Activated CD8-positive, alpha-beta memory T cell treated with anti-CD3 and anti-CD28 coated beads for 36 hours (primary cell): ENCODE data around the gene GIMAP4. TPM values are rescaled to one million over a fixed set of nuclear protein-coding genes. Genes with fewer than 3 reads are reported as not detected.

ENCODE experiments used
- CTCF ChIA-PET: fragments of 350-600 bp; sonication (Branson Sonifier 250); formaldehyde crosslinking; loops from one replicate; lab custom pipeline; 2021; ENCODE audit warnings: antibody characterized with exemption; lab: Charles Lee
- POLR2A ChIA-PET: fragments of 350-600 bp; sonication (Branson Sonifier 250); formaldehyde crosslinking; loops from one replicate; lab custom pipeline; 2021; ENCODE audit warnings: antibody characterized with exemption; lab: Charles Lee
- total RNA-seq, 2 experiments: library from RNA; stranded (reverse); gene quantifications; one replicate each; pipeline ENCODE4 v1.2.3, GENCODE V29; 2021

GIMAP4 gene
- total RNA-seq, 2 experiments from 2014 or later = 26.3 to 30.9 TPM

DNA sequence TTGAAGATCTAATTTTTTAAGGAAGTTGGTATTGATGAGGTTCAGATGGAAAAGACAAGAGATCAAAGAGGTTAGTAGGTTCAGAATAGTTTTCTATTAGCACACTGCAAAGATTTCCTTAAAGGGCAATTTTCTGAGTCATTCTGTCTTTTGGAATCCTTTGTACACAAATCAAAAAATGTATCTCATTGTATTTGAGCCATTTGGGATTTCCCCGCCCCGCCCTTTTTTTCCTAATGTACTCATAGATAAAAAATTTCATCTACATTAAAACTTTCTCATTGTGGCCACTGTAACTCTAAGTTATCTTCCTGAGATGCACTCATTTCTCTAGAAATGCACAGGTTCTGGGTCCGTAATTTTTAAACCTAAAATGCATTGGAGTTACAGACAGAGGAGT, 52.9 kb downstream of the GIMAP4 start:
- POLR2A ChIA-PET = interaction anchor here (1.3 kb wide), 1 partner anchor 48 kb away, joined by 4 read pairs; no protein-coding TSS in a partner anchor
- CTCF ChIA-PET = interaction anchor here (1.3 kb wide), 1 partner anchor 50 kb away, joined by 3 read pairs; no protein-coding TSS in a partner anchor

DNA sequence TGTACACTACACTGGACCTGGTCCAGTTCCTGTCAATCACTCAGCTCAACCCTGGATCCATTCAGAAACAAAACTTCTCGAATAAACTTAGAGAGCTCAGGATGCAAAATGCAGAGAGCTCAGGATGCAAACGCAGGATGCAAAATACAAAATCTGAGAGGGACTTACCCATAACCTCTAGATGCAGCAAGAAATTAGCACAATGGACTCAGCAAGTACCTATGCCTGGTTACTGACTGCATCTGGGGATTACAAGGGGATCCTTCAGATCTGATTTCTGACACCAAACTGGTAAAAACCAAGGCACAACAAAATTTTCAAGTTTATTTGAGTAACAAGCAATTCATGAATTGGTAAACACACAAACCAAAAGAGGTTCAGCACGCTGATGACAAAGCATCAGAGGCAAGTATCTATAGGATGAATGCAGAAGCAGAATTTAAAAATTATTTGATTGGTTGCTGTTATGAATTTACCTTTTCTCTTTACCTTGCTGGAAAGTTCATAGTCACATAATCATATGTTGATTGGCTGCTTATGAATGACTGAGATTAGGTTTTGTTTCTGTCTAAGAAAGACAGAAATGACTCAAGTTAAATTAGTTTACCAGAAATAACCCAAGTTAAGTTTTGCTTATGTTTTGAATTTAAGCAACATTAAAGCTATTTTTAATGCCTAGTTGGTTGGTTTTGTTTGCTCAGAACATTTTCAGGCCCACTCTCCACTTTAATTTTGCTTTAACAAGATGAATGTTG, 53.6 kb downstream of the GIMAP4 start:
- CTCF ChIA-PET = interaction anchor here (1.3 kb wide), 2 partner anchors 11 to 51 kb away, joined by 3 to 4 read pairs; partner anchors contain the start of gene GIMAP6
- POLR2A ChIA-PET = interaction anchor here (0.7 to 1.3 kb wide), 3 partner anchors 10 to 94 kb away, joined by 3 to 4 read pairs (median 4); no protein-coding TSS in a partner anchor

DNA sequence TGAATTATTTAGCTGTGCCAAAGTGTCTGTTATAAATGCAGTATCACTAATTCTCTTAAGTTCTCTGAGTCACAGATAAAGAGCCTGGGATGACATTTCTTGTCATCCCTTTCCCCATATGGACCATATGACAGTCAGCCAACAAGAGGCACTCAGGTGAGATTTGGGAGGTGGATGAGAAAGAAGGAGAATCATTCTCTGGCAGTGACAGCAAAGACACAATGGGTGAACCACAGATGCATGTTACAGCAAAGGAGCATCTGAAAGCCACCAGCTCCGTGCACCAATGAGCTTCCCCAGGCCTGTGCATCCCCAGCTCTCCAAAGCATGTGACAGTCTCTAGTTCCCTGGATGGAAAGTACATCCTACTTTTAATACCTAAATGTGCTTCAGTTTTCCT, 54.2 kb downstream of the GIMAP4 start:
- ChIA-PET POLR2A (interaction anchor here (0.7 to 1.3 kb wide), 4 partner anchors 10 to 94 kb away, joined by 3 to 4 read pairs (median 4); no protein-coding TSS in a partner anchor), CTCF (interaction anchor here (1.3 kb wide), 2 partner anchors 10 to 80 kb away, joined by 3 to 4 read pairs; partner anchors contain the start of gene GIMAP6)

Other genes with a start within 250 kb of the GIMAP4 start
- 10 to 100 TPM; 27.3 to 27.4 TPM for gene LRRC61, start 244.0 kb upstream of the GIMAP4 start, total RNA-seq
- 1 to 10 TPM; 4.7 to 7.3 TPM for gene ACTR3C, start 243.8 kb upstream of the GIMAP4 start, total RNA-seq
- gene RARRES2, start 225.8 kb upstream of the GIMAP4 start, total RNA-seq = not detected
- 10 to 100 TPM; 59.5 to 60.7 TPM for gene REPIN1, start 198.6 kb upstream of the GIMAP4 start, total RNA-seq
- 1 to 10 TPM; 4.4 to 5.1 TPM for gene ZNF775, start 188.1 kb upstream of the GIMAP4 start, total RNA-seq
- gene GIMAP8, start 116.8 kb upstream of the GIMAP4 start, total RNA-seq = 1 to 10 TPM; 6.6 to 7.5 TPM
- 10 to 100 TPM; 19.2 to 19.7 TPM for gene GIMAP7, start 52.5 kb upstream of the GIMAP4 start, total RNA-seq
- gene GIMAP6, start 65.0 kb downstream of the GIMAP4 start, total RNA-seq = 10 to 100 TPM; 26.5 to 27.4 TPM
- 10 to 100 TPM; 30.6 to 32.1 TPM for gene GIMAP2, start 118.3 kb downstream of the GIMAP4 start, total RNA-seq
- 1 to 10 TPM; 3.6 to 4.7 TPM for gene GIMAP1, start 149.2 kb downstream of the GIMAP4 start, total RNA-seq
- gene GIMAP5, start 170.0 kb downstream of the GIMAP4 start, total RNA-seq = 10 to 100 TPM; 60.1 to 61.0 TPM
- gene TMEM176B, start 233.0 kb downstream of the GIMAP4 start, total RNA-seq = not detected
- not detected for gene TMEM176A, start 233.4 kb downstream of the GIMAP4 start, total RNA-seq